ENCODE results near the gene WWP2. TPM values are rescaled to one million over a fixed set of nuclear protein-coding genes. Genes with fewer than 3 reads are reported as not detected.
A peak's percentile ranks its signal among the peaks of the same experiment; 100 is the strongest.
"Not testable (repeated sequence)": the region's sequence is repeated elsewhere in the genome, so short reads cannot be mapped to it uniquely, and the experiment has no call there.

Gene WWP2
- total RNA-seq, 1 donor = 28.5 TPM

DNA sequence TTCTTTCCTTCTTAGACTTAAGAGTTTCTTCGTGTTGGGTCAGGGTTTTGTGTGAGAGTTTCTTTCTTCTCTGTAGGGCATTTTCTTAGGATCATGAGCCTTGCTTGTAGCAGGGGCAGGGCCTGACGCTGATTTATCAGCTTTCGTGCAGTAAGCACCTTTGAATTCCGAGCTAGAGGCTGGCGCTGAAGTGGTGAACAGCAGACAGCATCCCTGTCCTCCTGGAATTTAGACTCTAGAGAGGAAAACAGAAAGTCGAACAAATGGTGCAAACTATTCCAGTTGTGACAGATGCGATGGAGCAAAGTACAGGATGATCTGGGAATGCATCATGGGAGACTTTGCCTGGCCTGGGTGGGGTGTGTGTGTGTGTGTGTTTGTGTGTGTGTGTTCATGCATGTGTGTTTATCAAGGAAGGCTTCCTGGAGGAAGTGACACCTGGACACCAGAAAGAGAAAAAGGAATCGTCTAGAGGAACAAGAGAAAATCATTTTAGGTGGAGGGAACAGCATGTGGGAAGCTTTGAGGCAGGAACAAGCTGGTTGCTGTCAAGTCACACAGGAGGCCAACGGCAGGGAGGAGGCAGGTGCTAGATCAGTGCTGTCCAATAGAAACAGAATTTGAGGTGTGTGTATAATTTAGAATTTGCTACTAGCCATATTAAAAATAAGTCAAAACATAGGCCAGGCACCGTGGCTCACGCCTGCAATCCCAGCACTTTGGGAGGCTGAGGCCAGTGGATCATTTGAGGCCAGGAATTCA, 60.2 kb downstream of the WWP2 start:
- TF ChIP-seq, protein P1, sequence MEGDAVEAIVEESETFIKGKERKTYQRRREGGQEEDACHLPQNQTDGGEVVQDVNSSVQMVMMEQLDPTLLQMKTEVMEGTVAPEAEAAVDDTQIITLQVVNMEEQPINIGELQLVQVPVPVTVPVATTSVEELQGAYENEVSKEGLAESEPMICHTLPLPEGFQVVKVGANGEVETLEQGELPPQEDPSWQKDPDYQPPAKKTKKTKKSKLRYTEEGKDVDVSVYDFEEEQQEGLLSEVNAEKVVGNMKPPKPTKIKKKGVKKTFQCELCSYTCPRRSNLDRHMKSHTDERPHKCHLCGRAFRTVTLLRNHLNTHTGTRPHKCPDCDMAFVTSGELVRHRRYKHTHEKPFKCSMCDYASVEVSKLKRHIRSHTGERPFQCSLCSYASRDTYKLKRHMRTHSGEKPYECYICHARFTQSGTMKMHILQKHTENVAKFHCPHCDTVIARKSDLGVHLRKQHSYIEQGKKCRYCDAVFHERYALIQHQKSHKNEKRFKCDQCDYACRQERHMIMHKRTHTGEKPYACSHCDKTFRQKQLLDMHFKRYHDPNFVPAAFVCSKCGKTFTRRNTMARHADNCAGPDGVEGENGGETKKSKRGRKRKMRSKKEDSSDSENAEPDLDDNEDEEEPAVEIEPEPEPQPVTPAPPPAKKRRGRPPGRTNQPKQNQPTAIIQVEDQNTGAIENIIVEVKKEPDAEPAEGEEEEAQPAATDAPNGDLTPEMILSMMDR (IDR thresholded peaks at IDR 0.05; ENCODE audit: insufficient read depth, low read depth, low read length) = no peak
- DNase-seq (ENCODE audit: low read depth) = no peak
- H3K4me3 ChIP-seq (ENCODE audit: low read depth, low read length) = no peak overlapping the region

DNA sequence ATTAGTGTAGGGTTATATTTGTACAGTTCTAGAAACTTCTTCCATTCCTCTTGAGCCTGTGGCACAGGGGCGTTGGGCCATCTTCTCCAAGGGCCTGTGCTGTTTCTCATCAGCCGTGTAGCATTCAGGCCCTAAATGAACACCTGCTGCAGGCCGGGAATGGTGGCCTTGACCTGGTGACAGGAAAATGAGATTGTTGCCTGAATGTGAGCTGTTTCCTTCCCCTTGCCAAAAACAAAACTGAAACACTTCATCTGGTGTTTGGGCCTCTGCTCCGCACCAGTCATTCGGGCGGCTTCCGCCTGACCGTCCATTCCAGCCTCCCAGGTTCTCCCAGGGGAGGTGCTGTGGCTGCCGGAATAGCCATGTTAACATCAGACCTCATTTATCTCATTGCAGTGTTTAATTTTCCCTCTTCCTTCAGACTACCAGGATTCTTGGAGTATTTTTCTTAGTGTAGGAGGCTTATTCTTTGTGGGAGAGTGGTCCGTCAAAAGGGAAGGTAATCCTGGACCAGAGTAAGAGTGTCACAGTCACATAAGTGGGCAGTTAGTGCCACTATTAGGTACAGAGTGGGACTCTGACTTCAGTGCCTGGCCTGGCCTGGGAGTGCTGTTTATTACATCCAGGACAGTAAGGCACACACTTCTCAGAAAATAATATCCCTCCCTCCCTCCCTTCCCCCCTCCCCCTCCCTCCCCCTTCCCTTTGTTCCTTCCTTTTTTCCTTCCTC, 61.9 kb downstream of the WWP2 start:
- TF ChIP-seq, protein P1 (IDR thresholded peaks at IDR 0.05; ENCODE audit: insufficient read depth, low read depth, low read length) = no peak
- peak; percentile 20 for DNase-seq (ENCODE audit: low read depth)
- H3K4me3 ChIP-seq (ENCODE audit: low read depth, low read length) = no peak overlapping the region

DNA sequence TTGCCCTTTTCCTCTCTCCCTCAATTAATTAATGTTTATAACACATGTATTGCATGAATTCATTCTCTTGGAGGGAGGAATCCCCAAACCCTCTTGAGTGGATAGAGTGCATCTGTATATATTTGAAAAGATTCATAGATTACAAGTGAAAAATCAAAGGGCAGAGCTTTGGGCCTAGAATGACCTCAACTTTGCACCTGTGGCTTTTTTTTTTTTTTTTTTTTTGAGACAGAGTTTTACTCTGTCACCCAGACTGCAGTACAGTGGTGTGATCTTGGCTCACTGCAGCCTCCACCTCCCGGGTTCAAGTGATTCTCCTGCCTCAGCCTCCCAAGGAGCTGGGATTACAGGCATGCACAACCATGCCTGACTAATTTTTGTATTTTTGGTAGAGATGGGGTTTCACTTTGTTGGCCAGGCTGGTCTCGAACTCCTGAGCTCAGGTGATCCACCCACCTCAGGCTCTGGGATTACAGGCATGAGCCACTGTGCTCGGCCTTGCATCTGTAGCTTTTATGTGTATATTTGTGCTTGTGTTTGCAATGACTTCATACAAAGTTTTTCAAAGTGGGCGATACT, 62.5 kb downstream of the WWP2 start:
- not testable (repeated sequence) for H3K4me3 ChIP-seq (ENCODE audit: low read depth, low read length); DNase-seq (ENCODE audit: low read depth)

DNA sequence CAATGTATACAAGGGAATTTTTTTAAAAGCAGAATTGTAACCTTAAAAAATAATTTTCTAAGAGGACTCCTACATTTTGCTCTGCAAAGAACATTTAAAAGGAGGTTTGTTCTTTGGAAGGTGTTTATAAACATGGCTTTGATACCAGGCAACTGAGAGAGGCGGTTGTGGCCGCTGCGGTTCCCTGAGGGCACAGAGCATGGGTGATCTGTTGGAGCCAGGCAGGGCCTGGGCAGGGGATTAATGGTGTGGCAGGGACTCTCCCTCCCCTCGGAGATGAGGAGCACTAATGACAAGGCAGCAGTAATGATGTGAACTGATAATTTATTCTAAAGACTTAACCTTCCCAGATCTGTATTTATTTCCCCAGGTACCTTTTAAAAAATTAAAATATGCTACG, 65.4 kb downstream of the WWP2 start:
- no peak overlapping the region for H3K4me3 ChIP-seq (ENCODE audit: low read depth, low read length)
- no peak for DNase-seq (ENCODE audit: low read depth)
- TF ChIP-seq, protein P1 (IDR thresholded peaks at IDR 0.05; ENCODE audit: insufficient read depth, low read depth, low read length) = no peak

DNA sequence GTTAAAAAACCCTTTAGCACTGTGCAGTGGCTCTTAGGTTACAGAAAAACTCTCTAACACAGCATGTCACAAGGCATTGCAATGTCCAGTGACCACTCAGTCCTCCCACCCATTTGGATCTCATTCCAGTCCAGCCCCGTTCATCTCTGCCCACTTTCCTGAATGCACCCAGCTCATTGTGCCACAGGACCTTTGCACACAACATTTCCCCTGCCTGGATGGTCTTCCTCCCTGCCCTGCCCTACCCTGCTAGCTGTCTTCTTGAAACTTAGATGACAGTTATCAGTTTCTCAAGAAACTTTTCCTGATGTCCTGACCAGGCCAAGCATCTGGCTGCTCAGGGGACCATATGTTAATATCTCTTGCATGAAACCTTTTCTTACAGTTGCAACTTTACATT, 67.2 kb downstream of the WWP2 start:
- H3K4me3 ChIP-seq (ENCODE audit: low read depth, low read length) = no peak overlapping the region
- DNase-seq (ENCODE audit: low read depth) = no peak
- TF ChIP-seq, protein P1 (IDR thresholded peaks at IDR 0.05; ENCODE audit: insufficient read depth, low read depth, low read length) = no peak

DNA sequence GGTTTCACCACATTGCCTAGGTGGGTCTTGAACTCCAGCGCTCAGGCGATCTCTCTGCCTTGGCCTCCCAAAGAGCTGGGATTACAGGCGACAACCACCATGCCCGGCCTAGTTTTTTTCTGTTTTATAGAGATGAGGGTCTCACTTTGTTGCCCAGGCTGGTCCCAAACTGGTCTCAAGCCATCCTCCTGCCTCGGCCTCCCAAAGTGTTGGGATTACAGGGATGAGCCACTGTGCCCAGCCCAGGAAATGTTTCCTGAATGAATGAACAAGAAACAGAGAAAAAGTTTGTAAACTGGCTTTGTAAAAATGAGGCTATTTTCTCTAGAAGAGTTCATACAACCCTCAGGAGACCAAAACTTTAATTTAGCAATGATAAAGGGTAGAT, 68.0 kb downstream of the WWP2 start:
- TF ChIP-seq, protein P1 (IDR thresholded peaks at IDR 0.05; ENCODE audit: insufficient read depth, low read depth, low read length) = no peak
- H3K4me3 ChIP-seq (ENCODE audit: low read depth, low read length) = no peak overlapping the region
- no peak for DNase-seq (ENCODE audit: low read depth)

DNA sequence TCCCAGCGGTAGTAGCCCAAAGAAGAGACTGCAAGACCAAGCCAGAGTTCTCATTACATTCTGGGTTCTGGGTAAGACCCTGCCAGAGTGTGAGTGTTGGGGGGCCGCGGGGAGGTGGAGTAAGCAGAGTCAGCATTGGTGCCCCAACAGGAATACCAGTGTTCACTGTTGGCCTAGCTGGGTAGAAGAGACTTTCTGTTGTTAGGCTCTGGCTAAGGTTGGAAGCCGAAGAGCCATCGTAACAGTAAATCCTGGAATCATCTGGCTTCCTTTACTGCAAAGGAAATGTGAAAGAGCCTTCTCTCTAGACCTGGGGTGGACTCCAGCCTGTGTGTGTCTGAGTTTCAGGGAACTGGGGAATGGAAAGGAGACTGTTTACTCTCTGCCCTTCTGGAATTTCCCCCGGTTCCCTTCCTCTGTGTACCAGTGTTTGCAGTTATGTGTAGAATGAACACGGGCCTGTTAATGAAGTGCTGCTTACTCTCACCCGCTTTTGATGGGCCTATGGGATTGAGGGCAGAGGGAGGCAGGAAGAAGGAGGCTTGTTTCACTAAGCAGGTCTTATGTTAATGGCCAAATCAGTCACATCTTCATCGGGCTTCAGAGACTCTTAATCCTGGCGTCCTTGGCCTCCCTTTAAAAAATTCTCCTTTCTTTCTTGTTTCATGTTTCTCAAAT, 68.5 kb downstream of the WWP2 start:
- H3K4me3 ChIP-seq (ENCODE audit: low read depth, low read length) = no peak overlapping the region
- TF ChIP-seq, protein P1 (IDR thresholded peaks at IDR 0.05; ENCODE audit: insufficient read depth, low read depth, low read length) = no peak
- DNase-seq (ENCODE audit: low read depth) = peak; percentile 43
